HG03066 (cell line): ENCODE results near the gene CLEC10A.
"Not testable (repeated sequence)": the region's sequence is repeated elsewhere in the genome, so short reads cannot be mapped to it uniquely, and the experiment has no call there.

Experiments used
- ATAC-seq: cut with Tn5 transposase; IDR thresholded peaks from one replicate; pipeline ENCODE4 v1.9.1; 2021; ENCODE audit warnings: low read depth; ENCODE audit not compliant: unreplicated experiment

CLEC10A gene

DNA sequence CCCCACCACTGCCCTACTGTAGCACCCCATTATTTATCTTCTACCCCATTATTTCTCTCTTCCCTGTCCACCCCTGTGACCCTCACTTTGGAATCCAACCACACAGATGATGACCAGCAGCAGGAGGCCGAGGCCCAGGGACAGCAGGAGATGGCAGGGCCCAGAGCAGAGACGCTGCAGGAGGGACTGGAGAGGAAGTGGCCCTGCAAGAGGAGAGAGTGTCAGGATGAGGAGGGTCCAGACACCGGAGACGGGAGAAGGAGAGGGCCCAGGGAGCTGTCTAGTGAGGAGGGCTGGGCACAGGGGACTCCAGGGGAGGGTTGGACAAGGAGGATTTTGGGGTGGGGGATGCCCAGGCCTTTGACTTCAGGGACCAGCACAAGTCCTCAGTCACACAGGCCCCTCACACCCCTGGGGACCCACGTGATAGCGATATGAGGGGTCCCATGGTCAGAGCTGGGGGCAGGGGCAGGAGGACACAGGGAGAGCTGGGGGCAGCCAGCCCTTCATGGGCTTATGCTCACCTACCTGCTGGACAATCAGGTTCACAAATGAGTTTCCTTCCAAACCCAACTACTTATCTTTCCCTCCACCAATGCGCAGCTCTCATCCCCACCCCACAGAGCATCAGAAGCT, 2.0 kb downstream of the CLEC10A start:
- ATAC-seq, result no peak

DNA sequence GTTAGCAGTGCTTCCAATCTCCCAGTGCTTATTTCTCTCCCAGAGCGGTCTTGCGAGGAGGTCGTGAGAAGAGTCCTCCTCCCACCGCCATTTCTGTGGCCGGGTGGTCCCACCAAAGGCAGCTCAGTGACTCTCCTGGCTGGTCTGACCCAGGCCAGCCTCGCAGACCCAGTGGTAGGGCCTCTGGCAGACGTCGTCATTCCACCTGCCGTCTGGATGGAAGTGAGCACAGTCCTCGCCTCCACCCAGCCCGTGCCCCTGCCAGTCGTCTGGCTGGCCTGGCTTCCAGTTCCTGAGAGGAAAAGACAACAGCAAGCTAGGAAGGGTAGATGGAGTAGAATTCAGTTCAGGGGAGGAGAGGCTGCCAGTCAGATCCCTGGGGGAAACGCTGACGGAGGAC, 5.1 kb downstream of the CLEC10A start:
- ATAC-seq, result no peak

GRCh38 chr17:7072406-7072805, 7.6 kb downstream of the CLEC10A start:
- no peak for ATAC-seq

GRCh38 chr17:7070712-7071111, 9.3 kb downstream of the CLEC10A start:
- ATAC-seq, result no peak

- no peak for ATAC-seq
Measured at GRCh38 chr17:7068268-7068667, 11.8 kb downstream of the CLEC10A start.

DNA sequence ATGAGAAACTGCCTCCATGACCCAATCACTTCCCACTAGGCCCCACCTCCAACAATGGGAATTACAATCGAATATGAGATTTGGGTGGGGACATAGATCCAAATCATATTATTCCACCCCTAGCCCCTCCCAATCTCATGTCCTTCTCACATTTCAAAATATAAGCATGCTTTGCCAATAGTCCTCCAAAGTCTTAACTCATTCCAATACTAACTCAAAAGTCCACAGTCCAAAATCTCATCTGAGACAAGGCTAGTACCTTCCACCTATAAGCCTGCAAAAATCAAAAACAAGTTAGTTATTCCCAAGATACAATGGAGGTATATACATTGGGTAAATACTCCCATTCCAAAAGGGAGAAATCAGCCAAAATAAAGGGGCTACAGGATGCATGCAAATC, 12.9 kb downstream of the CLEC10A start:
- ATAC-seq, result no peak

DNA sequence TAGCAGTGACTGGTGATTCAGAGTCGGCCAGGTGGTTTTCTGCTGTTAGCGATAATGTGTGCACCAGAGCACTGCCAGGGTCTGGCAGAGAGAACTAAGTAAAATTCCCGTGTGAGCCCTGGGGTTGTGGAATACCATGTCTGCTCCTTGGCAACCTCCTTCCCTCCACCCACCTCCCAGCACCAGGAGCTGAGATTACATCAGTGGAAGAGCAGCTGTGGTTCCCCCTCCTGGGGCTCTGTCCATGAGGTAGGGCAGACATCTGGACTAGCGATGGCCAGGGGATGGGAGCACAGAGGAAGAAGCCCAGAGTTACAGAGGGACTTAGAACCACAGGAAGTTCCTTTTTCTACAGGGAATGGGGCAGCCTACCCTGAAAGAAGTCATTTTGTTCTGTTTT, 15.8 kb downstream of the CLEC10A start:
- no peak for ATAC-seq

DNA sequence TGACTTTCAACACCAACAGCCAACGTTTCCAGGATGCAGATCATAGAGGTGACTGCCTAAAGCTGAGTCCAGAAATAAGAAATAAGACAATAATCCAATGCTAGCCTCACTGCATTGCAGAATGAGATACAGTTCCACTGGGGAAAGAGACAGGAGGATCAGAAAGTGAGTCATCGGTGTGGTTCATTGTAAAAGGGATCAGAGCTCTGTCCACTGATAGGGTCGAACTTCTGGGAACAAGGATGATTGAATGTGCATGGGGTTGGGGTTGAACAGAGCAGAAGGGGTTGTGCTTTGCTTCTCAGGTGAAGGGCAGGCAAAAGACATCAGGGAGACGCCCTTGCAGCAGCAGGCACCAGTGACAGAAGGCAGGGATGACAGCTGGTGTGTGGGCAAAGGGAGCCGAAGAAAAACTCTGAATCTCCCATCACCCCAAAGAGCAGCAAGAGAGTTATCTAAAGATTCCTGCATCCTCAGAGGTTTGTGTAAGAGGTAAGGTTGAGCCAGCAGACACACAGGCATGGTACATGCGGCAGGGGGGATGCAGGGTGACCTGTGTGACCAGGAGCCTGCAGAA, 16.4 kb downstream of the CLEC10A start:
- no peak for ATAC-seq

GRCh38 chr17:7060165-7060891, 19.7 kb downstream of the CLEC10A start:
- no peak for ATAC-seq

- no peak for ATAC-seq
Measured at GRCh38 chr17:7058831-7059447, 21.1 kb downstream of the CLEC10A start.

DNA sequence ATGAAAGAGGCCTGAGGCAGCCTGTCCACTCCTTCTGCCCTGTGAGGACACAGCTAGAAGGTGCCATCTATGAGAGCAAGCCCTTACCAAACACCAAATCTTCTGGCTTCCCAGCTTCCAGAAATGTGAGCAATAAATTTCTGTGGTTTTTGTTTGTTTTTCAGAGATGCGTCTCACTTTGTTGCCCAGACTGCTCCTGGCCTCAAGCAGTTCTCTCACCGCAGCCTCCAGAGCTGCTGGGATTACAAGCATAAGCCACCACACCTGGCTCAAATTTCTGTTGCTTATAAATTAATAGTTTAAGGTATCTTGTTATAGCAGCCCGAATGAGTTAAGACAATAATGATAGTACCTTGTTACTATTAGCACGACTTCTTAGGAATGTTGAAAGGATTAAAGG, 23.7 kb downstream of the CLEC10A start:
- ATAC-seq, result no peak

GRCh38 chr17:7050583-7050982, 29.5 kb downstream of the CLEC10A start:
- not testable (repeated sequence) for ATAC-seq

DNA sequence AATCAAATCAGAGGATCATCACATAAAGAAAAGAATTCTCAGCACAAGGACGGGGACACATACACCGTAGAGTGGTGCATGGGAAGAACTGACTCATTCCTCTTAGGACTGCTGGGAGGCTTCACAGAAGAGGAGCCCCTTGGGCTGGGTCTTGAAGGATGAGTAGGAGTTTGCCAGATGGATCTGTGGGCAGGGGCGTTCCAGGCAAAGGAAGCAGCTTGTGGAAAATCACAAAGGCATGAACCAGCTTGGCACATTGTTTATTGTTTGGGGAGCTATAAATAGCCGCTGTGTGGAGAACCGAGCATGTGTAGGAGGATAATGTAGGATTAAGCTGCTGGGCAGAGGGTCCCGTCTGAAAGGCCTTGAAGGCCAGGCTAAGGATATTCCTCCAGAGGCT, 31.1 kb downstream of the CLEC10A start:
- no peak for ATAC-seq

GRCh38 chr17:7047566-7047965, 32.5 kb downstream of the CLEC10A start:
- ATAC-seq, result no peak

DNA sequence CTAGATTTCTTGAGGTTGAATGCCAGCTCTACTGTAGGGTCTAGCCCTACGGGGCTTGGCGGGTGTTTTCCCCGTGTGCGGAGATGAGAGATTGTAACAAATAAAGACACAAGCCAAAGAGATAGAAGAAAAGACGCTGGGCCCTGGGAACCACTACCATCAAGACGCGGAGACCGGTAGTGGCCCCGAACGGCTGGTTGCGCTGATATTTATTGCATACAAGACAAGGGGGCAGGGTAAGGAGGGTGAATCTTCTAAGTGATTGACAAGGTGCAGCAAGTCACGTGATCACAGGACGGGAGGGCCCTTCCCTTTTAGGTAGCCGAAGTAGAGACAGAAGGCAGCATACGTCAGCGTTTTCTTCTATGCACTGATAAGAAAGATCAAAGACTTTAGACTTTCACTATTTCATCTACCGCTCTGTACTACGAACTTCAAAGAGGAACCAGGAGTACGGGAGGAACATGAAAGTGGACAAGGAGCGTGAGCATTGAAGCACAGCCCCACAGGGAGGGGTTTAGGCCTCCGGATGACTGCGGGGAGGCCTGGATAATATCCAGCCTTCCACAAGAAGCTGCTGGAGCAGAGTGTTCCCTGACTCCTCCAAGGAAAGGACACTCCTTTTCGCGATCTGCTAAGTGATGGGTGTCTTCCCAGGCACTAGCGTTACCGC, 33.2 kb downstream of the CLEC10A start:
- ATAC-seq, result not testable (repeated sequence)

GRCh38 chr17:7046127-7046724, 33.8 kb downstream of the CLEC10A start:
- no peak for ATAC-seq

DNA sequence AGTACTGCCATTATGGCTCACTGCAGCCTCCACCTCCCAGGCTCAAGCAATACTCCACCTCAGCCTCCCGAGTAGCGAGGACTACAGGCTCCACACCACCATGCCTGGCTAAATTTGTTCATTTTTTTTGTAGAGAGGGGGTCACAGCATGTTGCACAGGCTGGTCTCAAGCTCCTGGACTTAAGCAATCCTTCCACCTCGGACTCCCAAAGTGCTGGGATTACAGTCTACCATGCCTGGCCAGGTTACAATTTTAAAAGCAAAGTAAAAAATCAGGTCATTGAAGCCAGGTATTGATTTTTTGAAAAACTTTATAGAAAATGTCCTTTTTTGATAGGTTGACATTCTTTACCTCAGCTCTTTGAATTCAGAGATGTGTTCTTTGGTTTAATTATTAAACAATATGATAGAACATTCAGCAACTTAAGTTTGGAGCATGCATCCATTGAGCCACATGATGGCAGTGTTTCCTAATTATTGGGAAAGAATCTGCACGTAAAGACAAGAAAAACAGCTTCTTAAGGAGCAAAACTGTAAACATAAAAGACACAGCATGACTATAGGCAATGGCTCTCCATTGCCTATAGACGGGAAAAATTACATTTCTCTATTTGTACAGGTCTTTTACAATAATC, 34.4 kb downstream of the CLEC10A start:
- ATAC-seq, result no peak

GRCh38 chr17:7043497-7044198, 36.4 kb downstream of the CLEC10A start, which contains the start of gene SLC16A11:
Gene SLC16A11, minus strand, starts transcription at chr17:7044092. Its CDS starts 579 bp downstream, at chr17:7043513.
- no peak for ATAC-seq

- ATAC-seq, result no peak
Measured at GRCh38 chr17:7043182-7043496, 36.9 kb downstream of the CLEC10A start.
